ENCODE data around the gene MT4.

Gene MT4

DNA sequence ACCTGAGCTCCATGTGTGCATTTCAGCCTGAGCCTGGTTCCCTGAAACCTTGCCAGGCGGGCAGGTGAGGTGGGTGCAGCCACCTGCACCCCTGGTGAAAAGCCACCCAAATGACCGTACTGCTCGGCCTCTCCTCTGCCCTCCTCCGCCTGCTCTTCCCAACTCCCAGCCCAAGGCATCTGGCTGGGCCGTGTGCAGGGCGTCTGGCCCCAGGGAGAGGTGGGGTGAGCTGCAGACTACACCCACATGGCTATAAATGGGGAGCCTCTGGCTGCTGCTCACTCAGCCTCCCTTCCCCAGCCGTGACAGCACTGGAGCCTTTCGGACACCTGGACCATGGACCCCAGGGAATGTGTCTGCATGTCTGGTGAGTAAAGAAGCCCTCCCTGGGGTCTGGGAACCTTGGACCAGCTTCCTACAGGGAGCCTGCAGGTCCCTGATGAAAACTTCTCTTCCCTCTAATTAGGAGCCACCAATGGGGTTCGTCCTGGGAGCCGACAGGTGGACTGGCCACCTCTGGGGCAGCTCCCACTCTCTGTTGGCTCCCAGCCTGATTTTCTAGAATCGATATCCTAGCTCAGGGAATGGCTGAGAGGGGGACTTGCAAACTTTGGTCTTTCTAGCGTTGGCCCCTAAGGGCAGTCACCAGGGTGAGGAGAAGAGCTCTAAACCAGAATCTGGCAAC is at the start of gene MT4:
Gene MT4, plus strand, starts transcription at position 281 of the 685 bp plus-strand sequence. Its CDS starts 56 bp downstream, at position 337.
- no peak for DNase-seq (ENCODE audit: low spot score)

GRCh38 chr16:56515665-56516064 is 49.2 kb upstream of the MT4 start:
- DNase-seq (ENCODE audit: low spot score), result no peak

GRCh38 chr16:56517206-56517605 is 47.7 kb upstream of the MT4 start:
- DNase-seq (ENCODE audit: low spot score), result no peak

GRCh38 chr16:56518425-56518824 is 46.4 kb upstream of the MT4 start:
- DNase-seq (ENCODE audit: low spot score), result no peak

GRCh38 chr16:56519459-56520250 is 45.2 kb upstream of the MT4 start, which contains the start of gene BBS2:
Gene BBS2 (minus strand): TSS chr16:56520024. CDS start chr16:56519862, 162 bp downstream.
- peak; percentile 97 for DNase-seq (ENCODE audit: low spot score)

DNA sequence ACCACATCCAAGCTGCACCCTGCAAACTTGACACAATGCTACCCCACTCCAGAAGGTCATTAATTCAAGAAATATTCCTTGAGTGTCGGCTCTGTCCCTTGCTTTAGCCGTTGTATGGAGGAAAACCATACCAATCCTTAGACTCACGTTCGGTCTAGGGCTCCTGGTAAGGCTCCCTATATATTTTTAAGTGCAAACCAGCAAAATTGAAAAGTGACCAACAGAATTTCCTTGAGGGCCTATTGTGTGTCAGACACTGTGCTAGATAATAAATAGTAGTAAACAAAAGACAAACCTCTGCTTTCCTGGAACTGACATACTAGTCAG is 44.7 kb upstream of the MT4 start:
- no peak for DNase-seq (ENCODE audit: low spot score)

- DNase-seq (ENCODE audit: low spot score), result no peak
These were observed 39.6 kb upstream of the MT4 start for GRCh38 chr16:56525236-56525635.

DNA sequence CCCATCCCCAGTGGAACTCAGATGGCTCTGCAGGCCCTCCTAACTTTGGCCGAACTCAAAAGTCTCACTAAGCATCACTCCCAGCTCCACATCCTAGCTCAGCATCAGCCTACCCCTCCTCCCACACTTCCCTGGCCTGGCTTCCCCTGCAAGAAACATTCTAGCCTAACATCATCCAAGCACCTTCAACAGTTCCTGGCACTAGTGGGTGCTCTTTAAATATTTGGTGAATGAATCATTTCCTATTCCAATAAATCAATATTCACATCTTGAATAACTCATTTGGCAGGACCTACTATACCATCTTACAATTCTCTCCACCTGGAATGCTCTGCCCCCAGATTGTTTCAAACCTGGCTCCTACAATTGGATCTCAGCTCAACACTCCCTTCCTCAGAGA is 34.0 kb upstream of the MT4 start:
- no peak for DNase-seq (ENCODE audit: low spot score)

- no peak for DNase-seq (ENCODE audit: low spot score)
These were observed 32.2 kb upstream of the MT4 start for GRCh38 chr16:56532714-56533113.

DNA sequence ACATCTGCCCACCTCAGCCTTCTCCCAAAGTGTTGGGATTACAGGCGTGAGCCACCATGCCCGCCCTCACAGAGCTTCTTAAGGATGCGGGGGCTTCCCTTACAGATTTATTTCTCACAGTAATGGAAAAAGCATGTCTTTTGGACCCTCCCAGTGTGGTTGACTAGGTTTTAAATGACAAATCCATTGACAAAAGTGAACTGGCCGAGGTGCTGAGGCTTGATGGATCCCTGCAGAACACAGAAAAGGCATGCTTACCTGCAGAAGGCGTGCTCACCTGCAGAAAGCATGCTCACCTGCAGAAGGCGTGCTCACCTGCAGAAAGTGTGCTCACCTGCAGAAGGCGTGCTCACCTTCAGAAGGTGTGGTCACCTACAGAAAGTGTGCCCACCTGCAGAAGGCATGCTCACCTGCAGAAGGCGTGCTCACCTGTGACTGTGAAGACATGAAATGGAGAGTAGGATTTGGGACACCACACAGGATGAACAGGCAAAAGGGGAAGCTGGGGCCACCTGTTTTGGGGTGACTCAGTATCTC is 30.0 kb upstream of the MT4 start:
- DNase-seq (ENCODE audit: low spot score), result no peak

DNA sequence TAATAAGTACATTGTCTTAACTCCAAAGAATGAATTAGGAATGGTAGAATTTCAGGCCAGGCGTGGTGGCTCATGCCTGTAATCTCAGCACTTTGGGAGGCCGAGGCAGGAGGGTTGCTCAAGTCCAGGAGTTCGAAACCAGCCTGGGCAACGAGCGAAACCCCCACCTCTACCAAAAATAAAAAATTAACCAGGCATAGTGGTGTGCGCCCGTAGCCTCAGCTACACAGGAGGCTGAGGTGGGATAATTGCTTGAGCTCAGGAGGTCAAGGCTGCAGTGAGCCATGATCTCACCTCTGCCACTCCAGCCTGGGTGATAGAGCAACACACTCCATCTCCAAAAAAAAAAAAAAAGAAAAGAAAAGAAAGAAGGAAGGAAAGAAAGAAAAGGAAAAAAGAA is 26.5 kb upstream of the MT4 start:
- DNase-seq (ENCODE audit: low spot score), result no peak

DNA sequence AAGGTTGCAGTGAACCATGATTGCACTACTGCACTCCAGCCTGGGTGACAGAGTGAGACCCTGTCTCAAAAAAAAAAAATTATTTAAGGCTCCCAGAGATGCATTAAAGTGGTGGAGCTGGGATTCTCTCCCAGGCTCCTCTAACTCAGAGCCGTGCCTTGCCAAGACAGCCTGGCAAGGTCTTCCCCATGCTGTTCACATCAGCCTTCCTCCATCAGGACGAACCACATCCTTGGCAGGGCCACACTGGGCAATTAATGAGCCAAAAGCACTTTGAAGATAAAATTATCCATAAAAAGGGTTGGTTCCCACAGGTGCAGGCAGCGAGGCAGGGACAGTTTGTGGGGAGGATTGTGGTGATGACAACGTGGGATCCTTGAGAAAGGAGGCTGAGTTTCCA is 25.2 kb upstream of the MT4 start:
- no peak for DNase-seq (ENCODE audit: low spot score)

DNA sequence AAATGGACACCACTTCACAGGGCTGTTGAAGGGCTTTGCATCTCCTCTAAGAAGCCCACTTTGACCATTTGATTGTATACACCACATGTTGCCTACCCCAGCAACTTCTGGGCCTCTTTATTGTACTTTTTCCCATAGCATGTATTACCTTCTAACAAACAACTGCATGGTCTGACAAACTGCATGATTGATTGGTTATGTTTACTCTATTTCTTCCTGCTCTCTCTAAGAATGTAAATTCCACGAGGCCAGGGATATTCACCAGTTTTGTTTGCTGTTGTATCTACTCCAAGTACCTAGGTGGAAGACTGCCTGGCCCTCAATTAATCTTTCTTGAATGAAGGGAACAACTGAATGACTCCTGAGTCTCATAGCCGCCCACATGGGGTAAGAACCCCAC is 22.8 kb upstream of the MT4 start:
- no peak for DNase-seq (ENCODE audit: low spot score)

GRCh38 chr16:56547120-56547948 is 17.5 kb upstream of the MT4 start:
- peak; percentile 30 for DNase-seq (ENCODE audit: low spot score)

GRCh38 chr16:56547949-56548567 is 16.8 kb upstream of the MT4 start:
- no peak for DNase-seq (ENCODE audit: low spot score)

- no peak for DNase-seq (ENCODE audit: low spot score)
These were observed 15.7 kb upstream of the MT4 start for GRCh38 chr16:56549161-56549560.

DNA sequence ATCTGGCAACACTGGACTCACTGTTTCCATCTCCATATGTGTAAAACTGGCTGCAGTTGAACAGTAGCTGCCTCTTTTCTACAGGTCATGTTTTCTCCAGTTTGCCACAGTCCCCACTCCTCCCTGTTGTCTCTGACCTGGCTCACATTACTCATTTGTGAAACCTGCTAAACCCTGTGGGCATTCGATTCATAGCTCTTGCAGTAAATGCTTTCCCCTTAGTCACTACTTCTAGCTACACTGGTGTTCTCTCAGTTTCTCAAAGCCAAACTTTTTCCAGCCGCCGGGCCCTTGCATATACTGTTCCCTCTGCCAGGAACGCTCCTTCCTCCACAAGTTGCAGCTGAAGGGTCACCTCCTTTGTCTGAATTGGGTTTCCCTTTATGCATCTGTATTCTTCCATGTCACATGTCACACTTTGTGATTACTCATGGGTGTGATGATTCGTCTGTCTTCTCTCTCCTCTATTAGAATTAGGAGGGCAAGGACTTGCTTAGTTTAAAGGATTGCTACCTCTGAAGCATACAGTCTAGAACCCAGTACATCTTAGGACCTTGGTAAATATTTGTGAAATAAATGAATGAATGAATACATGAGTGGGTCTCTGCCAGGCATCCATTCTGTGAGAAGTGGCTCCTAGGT is 15.0 kb upstream of the MT4 start:
- DNase-seq (ENCODE audit: low spot score), result no peak

- DNase-seq (ENCODE audit: low spot score), result no peak
These were observed 12.8 kb upstream of the MT4 start for GRCh38 chr16:56551796-56552738.

GRCh38 chr16:56554441-56554840 is 10.4 kb upstream of the MT4 start:
- no peak for DNase-seq (ENCODE audit: low spot score)

DNA sequence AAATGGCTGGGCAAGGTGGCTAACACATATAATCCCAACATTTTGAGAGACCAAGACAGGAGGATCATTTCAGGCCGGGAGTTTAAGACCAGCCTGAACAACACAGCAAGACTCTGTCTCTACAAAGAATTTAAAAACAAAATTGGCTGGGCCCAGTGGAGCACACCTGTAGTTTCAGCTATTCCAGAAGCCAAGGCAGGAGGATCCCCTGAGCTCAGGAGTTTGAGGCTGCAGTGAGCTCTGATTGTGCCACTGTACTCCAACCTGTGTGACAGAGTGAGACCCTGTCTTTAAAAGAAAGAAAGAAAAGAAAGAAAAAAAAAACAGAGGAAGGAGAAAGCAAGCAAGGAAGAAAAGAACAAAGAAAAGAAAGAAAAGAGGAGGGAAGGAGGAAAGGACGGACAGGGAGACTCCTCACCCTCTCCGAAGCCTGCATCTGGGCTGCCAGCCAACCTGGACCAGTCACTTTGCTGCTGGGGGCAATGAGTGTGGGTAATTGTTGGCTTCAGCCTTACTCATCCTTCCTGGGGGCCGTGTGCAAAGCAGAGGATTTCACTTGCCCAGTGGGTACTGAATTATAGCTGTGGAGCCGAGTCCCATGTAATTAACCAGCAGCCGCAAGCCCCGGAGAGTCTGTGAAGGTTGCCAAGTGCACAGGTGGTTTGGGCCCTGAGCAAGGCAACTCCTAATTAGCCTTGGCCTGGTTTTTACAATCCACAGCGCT is 6.7 kb upstream of the MT4 start:
- peak; percentile 62 for DNase-seq (ENCODE audit: low spot score)

Data from AG08396 (cell line).